Stimulated activated naive CD8-positive, alpha-beta T cell treated with anti-CD3 and anti-CD28 coated beads, Interleukin-15, Interleukin-2, amounts not matched to agents 100 U/mL and 50 U/mL, for 24 hours (primary cell): ENCODE results near the gene NANOS2.
"Not testable (repeated sequence)": the region's sequence is repeated elsewhere in the genome, so short reads cannot be mapped to it uniquely, and the experiment has no call there.

Experiments
- ATAC-seq: fragments of 150-1000 bp; cut with Tn5 transposase; one replicate; pipeline ENCODE4 v1.10.0; 2021
- DNase-seq: peaks from one replicate; pipeline ENCODE4 v3.0.0; 2021

The NANOS2 gene

GRCh38 chr19:45927565-45928261 is 13.1 kb upstream of the NANOS2 start:
- ATAC-seq (peak; percentile 97), DNase-seq (peak; percentile 85)

- ATAC-seq: no peak
- DNase-seq: no peak
Measured at GRCh38 chr19:45924891-45925447, 10.4 kb upstream of the NANOS2 start.

GRCh38 chr19:45922281-45922680 is 7.7 kb upstream of the NANOS2 start:
- DNase-seq (no peak), ATAC-seq (peak; percentile 35)

GRCh38 chr19:45920458-45920857 is 5.9 kb upstream of the NANOS2 start:
- DNase-seq: no peak
- peak; percentile 33 for ATAC-seq

GRCh38 chr19:45919678-45920077 is 5.1 kb upstream of the NANOS2 start:
- ATAC-seq (peak; percentile 14), DNase-seq (no peak)

GRCh38 chr19:45918721-45919120 is 4.1 kb upstream of the NANOS2 start:
- ATAC-seq: no peak
- DNase-seq: no peak

- DNase-seq: no peak
- peak; percentile 38 for ATAC-seq
Measured at GRCh38 chr19:45917421-45918091, 3.0 kb upstream of the NANOS2 start.

- ATAC-seq: no peak
- no peak for DNase-seq
Measured at GRCh38 chr19:45911291-45911690, 3.3 kb downstream of the NANOS2 start.

GRCh38 chr19:45908956-45909355 is 5.6 kb downstream of the NANOS2 start:
- no peak for ATAC-seq
- DNase-seq: no peak

GRCh38 chr19:45906221-45906620 is 8.4 kb downstream of the NANOS2 start:
- DNase-seq: no peak
- no peak for ATAC-seq

- ATAC-seq: no peak
- DNase-seq: no peak
Measured at GRCh38 chr19:45905011-45905410, 9.6 kb downstream of the NANOS2 start.

- DNase-seq: peak; percentile 100
- peak; percentile 89 for ATAC-seq
Measured at GRCh38 chr19:45902651-45903625, 11.6 kb downstream of the NANOS2 start.

GRCh38 chr19:45901912-45902650 is 12.5 kb downstream of the NANOS2 start, which contains the start of gene MYPOP:
Gene MYPOP (minus strand): TSS chr19:45902613. CDS start chr19:45901773, 840 bp downstream.
- ATAC-seq: no peak

GRCh38 chr19:45901432-45901911 is 13.1 kb downstream of the NANOS2 start:
- DNase-seq (peak; percentile 50), ATAC-seq (no peak)

More at GRCh38 chr19:45901912-45902650, 12.5 kb downstream of the NANOS2 start, which contains the start of gene MYPOP:
- DNase-seq: peak; percentile 27

GRCh38 chr19:45900738-45901431 is 13.7 kb downstream of the NANOS2 start:
- DNase-seq (no peak), ATAC-seq (no peak)

- no peak for ATAC-seq
- no peak for DNase-seq
Measured at GRCh38 chr19:45899919-45900589, 14.5 kb downstream of the NANOS2 start.

GRCh38 chr19:45899253-45899652 is 15.3 kb downstream of the NANOS2 start:
- no peak for DNase-seq
- no peak for ATAC-seq

- no peak for ATAC-seq
- no peak for DNase-seq
Measured at GRCh38 chr19:45897261-45897812, 17.2 kb downstream of the NANOS2 start.

GRCh38 chr19:45895983-45896599 is 18.5 kb downstream of the NANOS2 start:
- ATAC-seq: not testable (repeated sequence)

More at GRCh38 chr19:45895983-45896599, 18.5 kb downstream of the NANOS2 start:
- not testable (repeated sequence) for DNase-seq
